Fibroblast of lung (primary cell): ENCODE measurements around the gene IL3RA. TPM values are rescaled to one million over a fixed set of nuclear protein-coding genes. Genes with fewer than 3 reads are reported as not detected.
"Not testable (repeated sequence)": the region's sequence is repeated elsewhere in the genome, so short reads cannot be mapped to it uniquely, and the experiment has no call there.

Experiments used
- DNase-seq, 2 donors: peaks; one replicate each; pipeline versions ENCODE4 v3.0.0 to v3.0.0-alpha.2; 2010; ENCODE audit warnings: low read depth in 2 of 2
- H2AFZ ChIP-seq: 2 replicates; pipeline ENCODE4 v1.5.1; 2012; ENCODE audit warnings: low read length, control low read depth, inconsistent platforms
- H3K27ac ChIP-seq: 2 replicates; pipeline ENCODE4 v1.5.1; 2011; ENCODE audit warnings: low read length, control low read depth; ENCODE audit not compliant: insufficient read depth
- H3K27me3 ChIP-seq: 2 replicates; pipeline ENCODE4 v1.5.1; 2011; ENCODE audit warnings: mild to moderate bottlenecking, low read length; ENCODE audit not compliant: control insufficient read depth, insufficient read depth
- H3K36me3 ChIP-seq: 2 replicates; pipeline ENCODE4 v1.5.1; 2011; ENCODE audit warnings: low read length; ENCODE audit not compliant: control insufficient read depth, insufficient read depth
- H3K4me1 ChIP-seq: 2 replicates; pipeline ENCODE4 v1.5.1; 2011; ENCODE audit warnings: low read length; ENCODE audit not compliant: control insufficient read depth, insufficient read depth; ENCODE audit errors: extremely low read depth
- H3K4me2 ChIP-seq: 2 replicates; pipeline ENCODE4 v1.5.1; 2011; ENCODE audit warnings: low read length, control low read depth; ENCODE audit not compliant: insufficient read depth; ENCODE audit errors: extremely low read depth
- H3K4me3 ChIP-seq, 4 experiments: fragments of 200-600 bp in 1 of 4; sonication (generic) in 1 of 4; replicated peaks in 1 of 4; 2 replicates each; pipeline ENCODE4 v1.5.1; 2011 to 2016; ENCODE audit warnings: low read length in 4 of 4, low read depth in 3 of 4, mild to moderate bottlenecking in 3 of 4, control low read depth in 2 of 4, inconsistent platforms in 1 of 4, mixed read lengths in 1 of 4; ENCODE audit not compliant: insufficient read depth in 1 of 4; ENCODE audit errors: control extremely low read depth in 1 of 4
- H3K79me2 ChIP-seq: 2 replicates; pipeline ENCODE4 v1.5.1; 2012; ENCODE audit warnings: mild to moderate bottlenecking, low read length, inconsistent platforms; ENCODE audit not compliant: control insufficient read depth, insufficient read depth
- H3K9ac ChIP-seq: 2 replicates; pipeline ENCODE4 v1.5.1; 2011; ENCODE audit warnings: mild to moderate bottlenecking, low read length, control low read depth; ENCODE audit not compliant: insufficient read depth
- H3K9me3 ChIP-seq: 2 replicates; pipeline ENCODE4 v1.5.1; 2012; ENCODE audit warnings: low read depth, low read length; ENCODE audit not compliant: control insufficient read depth, insufficient read depth
- H4K20me1 ChIP-seq: 2 replicates; pipeline ENCODE4 v1.5.1; 2011; ENCODE audit warnings: low read length; ENCODE audit not compliant: control insufficient read depth, insufficient read depth; ENCODE audit errors: extremely low read depth
- EZH2 ChIP-seq: IDR thresholded peaks from 2 replicates; pipeline ENCODE4 v1.5.1; 2012; ENCODE audit warnings: low read length, control low read depth, mild to moderate bottlenecking; ENCODE audit errors: missing control alignments
- polyA plus RNA-seq, 2 donors: library from polyadenylated mRNA; depleted of rRNA in 1 of 2; stranded (reverse) in 1 of 2; unstranded in 1 of 2; fragments of >200 nt; gene quantifications; 2 replicates each; pipeline ENCODE4 v1.2.1, GENCODE V29; 2011 to 2012; ENCODE audit warnings: missing spikeins in 1 of 2
- total RNA-seq: library from RNA; depleted of rRNA; stranded (reverse); fragments of >200 nt; gene quantifications from 2 replicates; pipeline ENCODE4 v1.2.1, GENCODE V29; 2014
- TF ChIP-seq, protein P1 (sequence below), 2 donors: IDR thresholded peaks in 1 of 2; conservative IDR thresholded peaks in 1 of 2; 1 replicate in 1 of 2; 2 replicates in 1 of 2; pipeline ENCODE4 v1.5.1; 2011 to 2012; ENCODE audit warnings: low read length in 2 of 2, control low read depth in 1 of 2, inconsistent platforms in 1 of 2, low read depth in 1 of 2, mild to moderate bottlenecking in 1 of 2

IL3RA gene
- total and polyA plus RNA-seq, 2 donors (not counting 1 experiment from before 2014, with no cell fraction given) = under 0.01 to 0.03 TPM

DNA sequence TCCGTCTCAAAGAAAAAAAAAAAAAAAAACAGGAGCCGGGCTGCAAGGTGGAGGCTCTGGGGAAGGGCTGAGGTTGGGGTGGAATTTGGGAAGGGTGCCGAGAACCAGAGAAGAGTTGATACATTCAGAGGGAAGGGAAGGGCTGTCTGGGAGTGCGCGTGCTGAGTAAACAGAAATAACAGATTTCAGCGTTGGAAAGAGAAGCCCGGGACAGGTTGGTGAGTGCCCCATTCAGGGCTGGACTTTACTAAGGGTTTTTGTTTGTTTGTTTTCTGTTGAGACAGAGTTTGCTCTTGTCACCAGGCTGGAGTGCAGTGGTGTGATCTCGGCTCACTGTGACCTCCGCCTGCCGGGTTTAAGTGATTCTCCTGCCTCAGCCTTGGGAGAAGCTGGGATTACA, 1.7 kb upstream of the IL3RA start:
- no peak for TF ChIP-seq EZH2
- TF ChIP-seq, protein P1, sequence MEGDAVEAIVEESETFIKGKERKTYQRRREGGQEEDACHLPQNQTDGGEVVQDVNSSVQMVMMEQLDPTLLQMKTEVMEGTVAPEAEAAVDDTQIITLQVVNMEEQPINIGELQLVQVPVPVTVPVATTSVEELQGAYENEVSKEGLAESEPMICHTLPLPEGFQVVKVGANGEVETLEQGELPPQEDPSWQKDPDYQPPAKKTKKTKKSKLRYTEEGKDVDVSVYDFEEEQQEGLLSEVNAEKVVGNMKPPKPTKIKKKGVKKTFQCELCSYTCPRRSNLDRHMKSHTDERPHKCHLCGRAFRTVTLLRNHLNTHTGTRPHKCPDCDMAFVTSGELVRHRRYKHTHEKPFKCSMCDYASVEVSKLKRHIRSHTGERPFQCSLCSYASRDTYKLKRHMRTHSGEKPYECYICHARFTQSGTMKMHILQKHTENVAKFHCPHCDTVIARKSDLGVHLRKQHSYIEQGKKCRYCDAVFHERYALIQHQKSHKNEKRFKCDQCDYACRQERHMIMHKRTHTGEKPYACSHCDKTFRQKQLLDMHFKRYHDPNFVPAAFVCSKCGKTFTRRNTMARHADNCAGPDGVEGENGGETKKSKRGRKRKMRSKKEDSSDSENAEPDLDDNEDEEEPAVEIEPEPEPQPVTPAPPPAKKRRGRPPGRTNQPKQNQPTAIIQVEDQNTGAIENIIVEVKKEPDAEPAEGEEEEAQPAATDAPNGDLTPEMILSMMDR (conservative IDR thresholded peaks at IDR 0.05 in 1 of 2, IDR thresholded peaks at IDR 0.05 in 1 of 2; ENCODE audit: low read depth in 1 of 2, low read length in 2 of 2) = no peak
- H2AFZ ChIP-seq = no peak overlapping the region

DNA sequence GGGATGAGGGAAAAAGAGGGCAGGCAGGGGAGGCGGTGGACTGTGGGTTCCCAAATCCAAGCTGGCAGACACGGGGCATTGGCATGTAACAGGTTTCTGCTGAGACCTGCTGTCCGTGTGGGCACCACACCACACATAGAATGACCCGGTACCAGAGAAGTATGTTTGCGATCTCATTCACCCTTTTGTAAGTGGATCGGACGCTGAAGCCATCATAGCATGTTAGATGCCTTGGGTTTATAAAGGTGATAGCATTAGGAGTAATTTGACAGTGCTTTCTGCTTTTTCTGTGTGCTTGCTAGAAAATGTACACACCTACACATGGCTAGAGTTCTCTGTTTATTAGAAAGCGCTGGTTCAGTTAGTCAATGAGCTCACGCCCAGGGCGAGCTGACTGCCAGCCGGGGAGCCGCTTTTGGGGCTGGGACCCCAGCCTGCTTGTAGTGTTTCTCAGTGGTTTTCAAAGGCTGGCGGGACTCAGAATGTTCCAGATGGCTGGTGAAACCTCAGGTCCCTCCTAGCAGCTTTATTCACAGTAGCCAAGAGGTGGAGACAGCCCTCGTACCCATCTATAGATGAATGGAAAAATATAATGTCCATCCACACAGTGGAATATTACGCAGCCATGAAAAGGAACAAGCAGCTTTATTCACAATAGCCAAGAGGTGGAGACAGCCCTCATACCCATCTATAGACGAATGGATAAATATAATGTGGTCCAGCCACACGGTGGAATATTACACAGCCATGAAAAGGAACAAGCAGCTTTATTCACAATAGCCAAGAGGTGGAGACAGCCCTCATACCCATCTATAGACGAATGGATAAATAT, 579 bp downstream of the IL3RA start:
- peak overlapping the region in 1 of 4 experiments; percentile 22 for H3K4me3 ChIP-seq
- H3K9ac ChIP-seq = no peak overlapping the region
- H3K79me2 ChIP-seq = no peaks in the 10 kb centered on the region
- H3K4me2 ChIP-seq = no peak overlapping the region
- no peaks in the 10 kb centered on the region for H3K36me3 ChIP-seq
- no peaks in the 10 kb centered on the region for H3K4me1 ChIP-seq
- no peak for DNase-seq
- no peak overlapping the region for H3K27ac ChIP-seq
- H2AFZ ChIP-seq = no peak overlapping the region
- H3K9me3 ChIP-seq = no peaks in the 10 kb centered on the region
- TF ChIP-seq, protein P1 (conservative IDR thresholded peaks at IDR 0.05 in 1 of 2, IDR thresholded peaks at IDR 0.05 in 1 of 2; ENCODE audit: low read depth in 1 of 2, low read length in 2 of 2) = no peak
- TF ChIP-seq EZH2 = no peak
- no peaks in the 10 kb centered on the region for H4K20me1 ChIP-seq
- no peaks in the 10 kb centered on the region for H3K27me3 ChIP-seq

More for the DNA sequence above, 1.7 kb upstream of the IL3RA start:
- Histone ChIP-seq H3K9me3 (no peaks in the 10 kb centered on the region), H3K4me3 (no peak overlapping the region), H3K27me3 (no peaks in the 10 kb centered on the region), H4K20me1 (no peaks in the 10 kb centered on the region), H3K4me2 (no peak overlapping the region), H3K9ac (no peak overlapping the region), H3K27ac (no peak overlapping the region), H3K79me2 (no peaks in the 10 kb centered on the region), H3K36me3 (no peaks in the 10 kb centered on the region), H3K4me1 (no peaks in the 10 kb centered on the region)
- no peak for DNase-seq

DNA sequence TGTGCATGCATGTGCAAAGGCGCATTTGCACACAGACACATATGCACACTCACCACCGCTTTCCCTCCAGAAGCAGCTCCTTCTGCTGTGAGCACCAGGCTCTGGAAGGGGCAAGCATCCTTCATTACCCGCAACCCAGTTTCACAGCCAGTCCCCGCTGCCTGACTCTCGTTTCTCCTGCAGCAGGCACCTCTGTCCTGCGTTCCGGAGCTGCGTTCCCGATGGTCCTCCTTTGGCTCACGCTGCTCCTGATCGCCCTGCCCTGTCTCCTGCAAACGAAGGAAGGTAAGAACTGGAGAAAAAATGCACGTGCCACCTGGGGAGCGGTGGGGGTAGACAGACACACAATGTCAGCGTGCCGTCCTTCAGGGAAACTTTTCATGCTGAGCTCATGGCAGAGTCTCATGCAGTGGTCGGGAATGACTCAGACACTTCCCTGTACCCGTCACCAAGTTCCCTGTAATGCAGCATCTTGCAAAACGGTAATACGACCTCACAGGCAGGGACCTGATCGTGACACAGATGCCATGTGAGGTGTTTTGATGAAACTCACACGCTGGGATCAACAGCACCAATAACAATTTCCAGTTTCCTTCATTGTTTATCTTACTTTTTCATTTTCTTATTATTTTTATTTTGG, 5.1 kb downstream of the IL3RA start:
- H3K9me3 ChIP-seq = no peaks in the 10 kb centered on the region
- no peak for TF ChIP-seq EZH2
- TF ChIP-seq, protein P1 (conservative IDR thresholded peaks at IDR 0.05 in 1 of 2, IDR thresholded peaks at IDR 0.05 in 1 of 2; ENCODE audit: low read depth in 1 of 2, low read length in 2 of 2) = no peak

DNA sequence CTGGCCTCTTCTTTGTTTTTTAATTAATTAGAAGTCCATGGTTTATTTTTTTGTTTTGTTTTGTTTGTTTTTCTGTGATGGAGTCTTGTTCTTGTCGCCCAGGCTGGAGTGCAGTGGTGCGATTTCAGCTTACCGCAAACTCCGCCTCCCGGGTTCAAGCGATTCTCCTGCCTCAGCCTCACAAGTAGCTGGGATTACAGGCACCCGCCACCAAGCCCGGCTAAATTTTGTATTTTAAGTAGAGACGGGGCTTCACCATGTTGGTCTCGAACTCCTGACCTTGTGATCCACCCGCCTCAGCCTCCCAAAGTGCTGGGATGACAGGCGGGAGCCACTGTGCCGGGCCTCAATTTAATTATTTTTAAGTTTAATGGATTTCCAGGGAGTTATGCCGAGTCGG, 13.0 kb downstream of the IL3RA start:
- not testable (repeated sequence) for H3K27ac ChIP-seq, H3K9ac ChIP-seq, H3K4me1 ChIP-seq, H3K4me2 ChIP-seq, H2AFZ ChIP-seq, H3K36me3 ChIP-seq, H3K79me2 ChIP-seq, H4K20me1 ChIP-seq, H3K9me3 ChIP-seq, H3K4me3 ChIP-seq, H3K27me3 ChIP-seq, DNase-seq

More for the DNA sequence above, 5.1 kb downstream of the IL3RA start:
- Histone ChIP-seq H3K36me3 (no peaks in the 10 kb centered on the region), H3K4me1 (no peaks in the 10 kb centered on the region), H3K27ac (no peak overlapping the region), H3K9ac (no peak overlapping the region), H3K4me2 (no peak overlapping the region), H3K4me3 (no peak overlapping the region), H3K79me2 (no peaks in the 10 kb centered on the region), H3K27me3 (no peaks in the 10 kb centered on the region), H2AFZ (no peak overlapping the region), H4K20me1 (no peaks in the 10 kb centered on the region)
- no peak for DNase-seq
